Testis (tissue), 3 donors: ENCODE data around the gene CELF5. TPM values are rescaled to one million over a fixed set of nuclear protein-coding genes. Genes with fewer than 3 reads are reported as not detected.
"Not testable (repeated sequence)": the region's sequence is repeated elsewhere in the genome, so short reads cannot be mapped to it uniquely, and the experiment has no call there.

ENCODE experiments used
- DNase-seq: peaks from one replicate; pipeline ENCODE4 v3.0.0-alpha.2; 2019
- H3K27ac ChIP-seq, 2 donors: fragments of 200-600 bp; sonication (generic); one replicate each; pipeline ENCODE4 v1.5.1; 2019
- H3K27me3 ChIP-seq: fragments of 200-600 bp; sonication (generic); one replicate; pipeline ENCODE4 v1.5.1; 2019
- H3K36me3 ChIP-seq: fragments of 200-600 bp; sonication (generic); one replicate; pipeline ENCODE4 v1.5.1; 2017; ENCODE audit warnings: low read depth; ENCODE audit errors: missing control alignments
- H3K4me1 ChIP-seq: fragments of 200-600 bp; sonication (generic); one replicate; pipeline ENCODE4 v1.5.1; 2019
- H3K4me3 ChIP-seq, 2 donors: fragments of 200-600 bp; sonication (generic); one replicate each; pipeline ENCODE4 v1.5.1; 2017 to 2019
- H3K9me3 ChIP-seq: fragments of 200-600 bp; sonication (generic); one replicate; pipeline ENCODE4 v1.5.1; 2017
- CTCF ChIP-seq, 3 experiments: fragments of 450-650 bp in 2 of 3; fragments of 200-600 bp in 1 of 3; sonication (generic) in 1 of 3; IDR thresholded peaks; one replicate each; pipeline ENCODE4 v1.5.1; 2016 to 2019; ENCODE audit warnings: antibody characterized with exemption in 3 of 3, mild to moderate bottlenecking in 2 of 3, moderate library complexity in 1 of 3
- POLR2A ChIP-seq: fragments of 450-650 bp; IDR thresholded peaks from one replicate; pipeline ENCODE4 v1.6.1; 2017; ENCODE audit warnings: antibody characterized with exemption, mild to moderate bottlenecking, moderate library complexity
- WGBS, 2 donors: methylation state at CpG; one replicate each; pipeline ENCODE4 v1.1.5; 2018; 5-methylcytosine and 5-hydroxymethylcytosine counted together
- intact Hi-C: fragments of 100-400 bp; cut with DNase I; formaldehyde crosslinking; loops from one replicate; pipeline ENCODE4 v1.15.1; 2023; ENCODE audit warnings: low total_unique reads
- polyA plus RNA-seq: library from polyadenylated mRNA; stranded (reverse); fragments of 350-450 nt; fragmentation: Illumina TruSeq; extraction: RNeasy Lipid Tissue Mini Kit (QIAGEN cat#74804); gene quantifications from one replicate; pipeline ENCODE4 v1.2.3, GENCODE V29; 2014; ENCODE audit warnings: low read depth, low replicate concordance; ENCODE audit not compliant: insufficient read depth
- total RNA-seq, 2 donors: library from RNA; depleted of rRNA; stranded (reverse); fragments of >200 nt; gene quantifications; one replicate each; pipeline ENCODE4 v1.2.3, GENCODE V29; 2016

The CELF5 gene
- total and polyA plus RNA-seq, 3 donors from 2014 or later, result 3.1 to 8.7 (median 6.6) TPM

GRCh38 chr19:3294080-3294850, 69.8 kb downstream of the CELF5 start:
- H3K27me3 ChIP-seq, result no peaks in the 10 kb centered on the region
- 81 to 84% methylated on average over 20 of the region's 20 CpGs for WGBS, 2 donors
- intact Hi-C loops, result no loop called here
- no peaks in the 10 kb centered on the region for H3K4me1 ChIP-seq
- no peak for TF ChIP-seq POLR2A
- TF ChIP-seq CTCF (IDR thresholded peaks at IDR 0.05), result no peak
- H3K36me3 ChIP-seq, result no peaks in the 10 kb centered on the region
- H3K9me3 ChIP-seq, result no peaks in the 10 kb centered on the region
- no peak overlapping the region for H3K27ac ChIP-seq
- DNase-seq, result no peak
- H3K4me3 ChIP-seq, result no peak overlapping the region

DNA sequence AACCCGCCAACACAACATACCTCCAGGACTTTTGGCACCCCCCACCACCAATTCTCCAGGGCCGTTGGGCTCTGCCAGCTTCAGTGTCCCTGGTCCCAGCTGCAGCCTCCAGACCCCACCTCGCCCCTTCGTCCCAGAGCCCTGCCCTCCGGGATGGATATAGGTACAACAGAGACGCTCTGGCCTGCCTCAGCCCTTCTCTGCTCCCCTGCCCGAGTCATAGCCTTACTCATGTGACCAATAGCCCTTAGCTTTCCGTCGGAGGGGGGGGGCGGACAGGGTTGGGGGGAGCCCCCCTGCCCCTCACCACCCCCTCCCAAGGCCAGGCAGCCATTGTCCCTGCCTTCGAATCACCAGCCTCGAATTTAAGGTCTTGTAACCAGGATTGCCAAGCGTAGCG, 71.1 kb downstream of the CELF5 start:
- H3K4me1 ChIP-seq, result no peaks in the 10 kb centered on the region
- no peak for DNase-seq
- H3K4me3 ChIP-seq, result no peak overlapping the region
- intact Hi-C loops, result no loop called here
- TF ChIP-seq POLR2A (no peak), CTCF (IDR thresholded peaks at IDR 0.05) (no peak)
- H3K9me3 ChIP-seq, result no peaks in the 10 kb centered on the region
- H3K36me3 ChIP-seq, result no peaks in the 10 kb centered on the region
- H3K27me3 ChIP-seq, result no peaks in the 10 kb centered on the region
- 55 to 65% methylated on average over 5 to 14 of the region's 14 CpGs for WGBS, 2 donors
- H3K27ac ChIP-seq, result no peak overlapping the region

DNA sequence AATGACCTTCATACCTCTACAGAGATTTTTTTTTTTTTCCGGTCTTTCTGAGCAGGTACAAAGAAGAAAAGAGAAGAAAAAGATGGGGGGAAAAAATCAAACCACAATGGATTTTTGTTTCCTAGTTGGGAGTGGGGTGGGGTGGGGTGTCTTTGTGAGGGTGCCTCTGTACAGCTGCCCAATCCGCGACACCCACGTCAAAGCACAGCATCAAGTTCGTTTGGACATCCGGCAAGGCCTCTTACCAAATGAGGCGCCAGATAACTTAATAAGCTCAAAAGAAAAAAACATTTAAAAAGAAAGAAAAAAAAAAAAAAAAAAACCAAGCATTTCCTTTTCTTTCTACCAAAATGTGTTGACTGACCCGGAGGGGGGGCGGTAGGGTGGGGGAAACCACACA, 71.6 kb downstream of the CELF5 start:
- Histone ChIP-seq H3K36me3 (no peaks in the 10 kb centered on the region), H3K9me3 (no peaks in the 10 kb centered on the region), H3K27me3 (no peaks in the 10 kb centered on the region), H3K4me3 (no peak overlapping the region), H3K4me1 (no peaks in the 10 kb centered on the region), H3K27ac (no peak overlapping the region)
- intact Hi-C loops, result no loop called here
- no peak for DNase-seq
- TF ChIP-seq POLR2A (no peak), CTCF (IDR thresholded peaks at IDR 0.05) (no peak)
- 60 to 66% methylated on average over 9 of the region's 9 CpGs for WGBS, 2 donors

DNA sequence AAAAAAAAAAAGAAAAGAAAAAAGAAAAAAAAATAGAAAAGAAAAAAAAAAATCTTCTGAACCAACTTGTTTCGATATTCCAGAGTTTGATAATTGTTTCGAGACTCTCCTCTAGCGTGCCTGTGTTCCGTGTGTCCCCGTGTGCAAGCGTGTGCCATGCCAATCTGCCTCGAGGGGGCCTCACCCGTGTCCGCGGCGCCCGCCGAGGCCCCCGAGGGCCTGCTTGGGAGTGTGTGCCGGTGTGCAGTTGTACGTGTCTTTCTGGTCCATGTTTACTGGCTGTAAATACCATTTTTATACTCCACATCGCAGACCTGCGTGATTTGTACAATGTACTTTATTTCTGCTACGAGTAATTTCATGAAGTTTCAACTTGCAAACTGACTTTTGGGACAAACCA, 72.0 kb downstream of the CELF5 start:
- Histone ChIP-seq H3K36me3 (no peaks in the 10 kb centered on the region), H3K27me3 (no peaks in the 10 kb centered on the region), H3K9me3 (no peaks in the 10 kb centered on the region), H3K4me1 (no peaks in the 10 kb centered on the region), H3K4me3 (no peak overlapping the region), H3K27ac (no peak overlapping the region)
- 81 to 90% methylated on average over 19 of the region's 19 CpGs for WGBS, 2 donors
- no peak for TF ChIP-seq CTCF (IDR thresholded peaks at IDR 0.05)
- TF ChIP-seq POLR2A, result no peak
- intact Hi-C loops, result no loop called here
- no peak for DNase-seq

GRCh38 chr19:3298853-3299449, 74.5 kb downstream of the CELF5 start:
- no peak for TF ChIP-seq POLR2A
- TF ChIP-seq CTCF (IDR thresholded peaks at IDR 0.05), result no peak
- intact Hi-C loops, result no loop called here
- no peak for DNase-seq
- Histone ChIP-seq H3K27me3 (no peaks in the 10 kb centered on the region), H3K36me3 (no peaks in the 10 kb centered on the region), H3K9me3 (no peaks in the 10 kb centered on the region), H3K27ac (no peak overlapping the region), H3K4me1 (no peaks in the 10 kb centered on the region), H3K4me3 (no peak overlapping the region)
- WGBS, 2 donors, result 87 to 93% methylated on average over 6 of the region's 6 CpGs

DNA sequence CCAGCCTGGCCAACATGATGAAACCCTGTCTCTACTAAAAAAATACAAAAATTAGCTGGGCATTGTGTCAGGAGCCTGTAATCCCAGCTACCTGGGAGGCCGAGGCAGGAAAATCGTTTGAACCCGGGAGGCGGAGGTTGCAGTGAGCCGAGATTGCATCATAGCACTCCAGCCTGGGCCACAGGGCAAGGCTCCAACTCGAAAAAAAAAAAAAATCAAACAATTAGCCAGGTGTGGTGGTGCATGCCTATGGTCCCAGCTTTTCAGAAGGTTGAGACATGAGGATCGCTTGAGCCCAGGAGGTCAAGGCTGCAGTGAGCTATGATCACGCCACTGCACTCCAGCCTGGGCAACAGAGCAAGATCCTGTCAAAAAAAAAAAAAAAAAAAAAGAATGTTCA, 76.1 kb downstream of the CELF5 start:
- H3K27ac ChIP-seq, H3K9me3 ChIP-seq, H3K36me3 ChIP-seq, DNase-seq, H3K4me3 ChIP-seq, H3K27me3 ChIP-seq, intact Hi-C loops: not testable (repeated sequence)
- 69 to 76% methylated on average over 8 of the region's 8 CpGs for WGBS, 2 donors
- H3K4me1 ChIP-seq, result peaks cover 11% of the 10 kb centered on the region
